HG03066 (cell line): ENCODE data around the gene EMSY.

Source experiments
- ATAC-seq: cut with Tn5 transposase; IDR thresholded peaks from one replicate; pipeline ENCODE4 v1.9.1; 2021; ENCODE audit warnings: low read depth; ENCODE audit not compliant: unreplicated experiment

The EMSY gene

GRCh38 chr11:76515494-76515893, 70.7 kb downstream of the EMSY start:
- ATAC-seq = no peak

DNA sequence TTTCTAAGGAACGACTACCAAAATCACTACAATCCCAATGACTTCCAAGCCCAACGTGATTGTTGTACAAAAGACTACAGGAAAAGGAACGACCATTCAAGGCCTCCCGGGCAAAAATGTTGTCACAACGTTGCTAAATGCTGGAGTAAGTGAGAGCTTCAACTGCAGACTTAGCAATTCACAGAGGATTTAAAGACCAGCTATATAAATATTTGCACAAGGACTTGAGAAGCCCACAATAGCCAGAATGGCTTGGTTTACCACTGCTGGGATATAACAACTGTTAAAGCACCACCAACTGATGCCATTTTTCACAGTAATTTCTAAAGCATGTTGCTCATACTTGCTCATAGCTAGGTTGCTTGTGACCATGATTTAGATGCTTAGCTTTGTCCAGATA, 78.3 kb downstream of the EMSY start:
- ATAC-seq = no peak

DNA sequence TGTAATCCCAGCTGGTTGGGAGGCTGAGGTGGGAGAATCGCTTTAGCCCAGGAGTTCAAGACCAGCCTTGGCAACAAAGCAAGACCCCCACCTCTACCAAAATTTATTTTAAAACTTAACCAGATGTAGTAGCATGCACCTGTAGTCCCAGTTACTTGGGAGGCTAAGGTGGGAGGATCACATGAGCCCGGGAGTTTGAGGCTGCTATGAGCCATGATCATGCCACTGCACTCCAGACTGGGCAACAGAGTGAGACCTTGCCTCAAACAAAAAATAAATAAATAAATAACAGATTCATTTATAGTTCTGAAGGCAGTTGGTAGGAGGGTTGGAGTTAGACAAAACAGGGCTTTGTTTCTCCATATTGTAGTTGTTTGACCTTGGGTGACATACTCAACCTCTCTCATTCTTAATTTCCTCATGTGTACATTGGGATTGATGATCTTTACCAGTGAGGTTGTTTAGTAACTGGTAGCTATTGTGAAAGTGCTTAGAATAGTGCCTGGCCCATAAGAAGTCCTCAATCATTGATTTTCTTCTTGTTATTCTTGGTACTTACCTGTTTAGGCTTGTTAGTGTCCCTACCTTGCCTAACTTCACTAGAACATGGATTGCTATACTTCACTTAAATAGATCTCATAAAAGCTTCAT, 79.1 kb downstream of the EMSY start:
- ATAC-seq = no peak

- no peak for ATAC-seq
Measured at GRCh38 chr11:76524461-76524860, 79.6 kb downstream of the EMSY start.

DNA sequence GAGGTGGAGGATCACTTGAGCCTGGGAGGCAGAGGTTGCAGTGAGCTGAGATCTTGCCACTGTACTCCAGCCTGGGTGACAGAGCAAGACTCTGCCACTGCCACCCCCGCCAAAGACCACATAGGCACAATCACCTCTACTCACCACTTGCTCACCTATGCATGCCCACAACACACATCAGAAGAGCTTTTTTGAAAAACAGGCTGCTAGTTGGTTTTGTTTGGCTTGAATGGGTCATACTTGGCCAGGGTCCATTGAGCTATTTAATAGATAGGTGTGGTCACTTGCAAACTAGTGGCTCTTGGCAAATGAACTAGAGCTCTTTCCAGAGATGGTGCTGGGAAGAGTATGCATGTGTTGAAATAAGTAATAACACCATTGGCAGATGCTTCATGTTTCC, 80.1 kb downstream of the EMSY start:
- ATAC-seq = no peak

DNA sequence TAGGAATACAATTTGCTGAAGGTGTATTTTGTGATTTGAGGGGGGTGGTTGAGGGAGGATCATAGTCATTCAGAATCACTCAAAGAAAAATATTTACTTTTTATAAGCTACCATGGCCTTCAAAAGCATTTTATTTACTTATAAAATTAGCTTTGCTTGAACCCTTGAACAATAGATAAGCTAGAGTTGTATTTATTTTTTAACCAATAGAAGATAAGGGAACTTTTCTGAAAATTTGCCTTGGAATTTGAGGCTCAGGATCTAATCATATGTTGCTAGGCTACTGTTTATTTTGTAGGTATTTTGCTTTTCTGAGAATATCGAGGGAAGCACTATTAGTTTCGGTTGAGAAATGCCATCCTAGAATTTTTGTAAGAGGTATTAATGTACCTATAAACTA, 82.1 kb downstream of the EMSY start:
- ATAC-seq = no peak

DNA sequence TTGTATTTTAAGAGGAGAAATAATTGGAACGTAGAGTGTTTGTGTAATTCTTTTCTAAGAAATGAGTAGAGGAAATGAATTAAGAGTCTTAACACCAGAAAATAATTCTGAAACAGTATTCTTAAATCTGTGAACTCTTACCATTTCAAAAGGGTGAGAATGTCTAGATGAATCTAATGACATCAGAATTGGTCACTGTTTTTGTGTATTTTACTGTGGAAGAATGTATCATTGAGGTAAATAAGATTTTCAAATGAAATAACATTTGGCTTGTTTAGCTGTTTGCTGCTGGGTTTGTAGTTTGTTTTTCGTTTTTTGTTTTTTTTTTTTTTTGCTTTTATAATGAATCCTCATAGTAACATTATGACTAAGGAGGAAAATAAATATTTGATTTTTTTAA, 97.6 kb downstream of the EMSY start:
- no peak for ATAC-seq

- ATAC-seq = no peak
Measured at GRCh38 chr11:76543006-76543703, 98.3 kb downstream of the EMSY start.

GRCh38 chr11:76550781-76551180, 106.0 kb downstream of the EMSY start:
- no peak for ATAC-seq

DNA sequence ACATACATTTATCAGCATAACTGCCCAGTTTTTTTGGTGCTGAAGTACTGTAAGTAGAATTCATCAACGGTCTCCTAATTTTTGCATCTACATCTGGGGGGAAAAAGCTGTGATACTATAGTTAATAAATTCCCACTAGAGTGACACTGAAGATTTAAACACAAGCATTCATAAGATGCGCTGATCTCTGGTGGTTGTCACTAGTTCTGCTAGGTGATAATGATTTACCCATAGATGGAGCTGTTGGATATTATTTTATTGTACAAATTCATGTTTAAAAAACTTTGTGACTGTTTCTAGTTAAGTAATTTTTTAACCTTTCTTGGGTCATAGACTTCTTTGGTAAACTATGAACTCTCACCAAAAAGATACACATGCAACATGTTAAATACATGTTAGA, 106.6 kb downstream of the EMSY start:
- no peak for ATAC-seq

DNA sequence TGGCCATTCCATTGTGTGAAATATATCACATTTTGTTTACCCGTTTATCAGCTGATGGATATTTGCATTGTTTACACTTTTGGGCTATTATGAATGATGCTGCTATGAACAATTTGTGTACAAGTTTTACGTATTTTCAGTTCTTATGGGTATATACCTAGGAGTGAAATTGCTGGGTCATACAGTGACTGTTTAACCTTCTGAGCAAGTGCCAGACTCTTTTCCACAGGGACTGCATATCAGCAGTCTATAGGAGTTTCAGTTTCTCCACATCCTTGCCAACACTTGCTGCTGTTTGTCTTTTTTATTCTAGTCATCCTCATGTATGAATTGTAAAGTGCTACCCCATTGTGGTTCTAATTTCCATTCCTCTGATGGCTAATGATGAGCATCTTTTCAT, 108.2 kb downstream of the EMSY start:
- no peak for ATAC-seq

- no peak for ATAC-seq
Measured at GRCh38 chr11:76553554-76554476, 109.0 kb downstream of the EMSY start.

- no peak for ATAC-seq
Measured at GRCh38 chr11:76554767-76555166, 109.9 kb downstream of the EMSY start.

DNA sequence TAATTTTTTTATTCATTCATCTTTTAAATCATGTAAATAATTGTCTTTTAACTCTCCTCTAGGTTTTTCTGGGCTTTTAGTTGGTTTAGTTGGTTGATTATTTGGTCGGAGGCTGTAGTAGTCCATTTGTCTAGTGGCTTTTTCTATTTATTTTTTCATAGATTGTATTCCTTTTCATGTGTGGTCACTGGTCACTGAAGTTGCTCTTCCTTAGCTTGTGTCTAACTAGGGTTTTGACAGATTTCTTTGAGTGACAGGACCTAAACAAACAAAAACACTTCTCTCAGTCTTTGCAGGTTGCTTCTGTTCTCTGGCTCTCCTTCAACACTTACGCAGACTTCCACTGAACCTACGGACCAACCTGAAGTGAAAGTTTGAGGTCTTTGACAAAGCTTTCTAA, 112.6 kb downstream of the EMSY start:
- ATAC-seq = no peak

DNA sequence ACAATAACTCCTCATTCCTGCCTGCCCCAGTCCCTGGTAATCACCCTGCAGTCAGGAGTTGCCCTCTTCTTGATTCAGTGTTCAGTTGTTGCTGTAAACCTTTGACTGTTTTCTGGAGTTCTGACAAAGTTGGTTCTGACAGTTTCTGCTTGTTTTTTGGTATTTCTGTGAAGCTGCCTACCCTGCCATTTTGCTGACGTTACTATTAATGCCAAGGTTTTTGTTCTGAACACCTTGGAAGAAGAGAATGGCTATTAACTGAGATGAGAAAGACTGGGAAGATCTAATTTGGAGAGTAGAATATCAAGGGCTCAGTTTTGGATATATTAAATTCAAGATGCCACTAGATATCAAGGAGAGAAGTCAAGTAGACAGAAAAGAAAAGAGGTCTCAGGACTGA, 113.7 kb downstream of the EMSY start:
- no peak for ATAC-seq

DNA sequence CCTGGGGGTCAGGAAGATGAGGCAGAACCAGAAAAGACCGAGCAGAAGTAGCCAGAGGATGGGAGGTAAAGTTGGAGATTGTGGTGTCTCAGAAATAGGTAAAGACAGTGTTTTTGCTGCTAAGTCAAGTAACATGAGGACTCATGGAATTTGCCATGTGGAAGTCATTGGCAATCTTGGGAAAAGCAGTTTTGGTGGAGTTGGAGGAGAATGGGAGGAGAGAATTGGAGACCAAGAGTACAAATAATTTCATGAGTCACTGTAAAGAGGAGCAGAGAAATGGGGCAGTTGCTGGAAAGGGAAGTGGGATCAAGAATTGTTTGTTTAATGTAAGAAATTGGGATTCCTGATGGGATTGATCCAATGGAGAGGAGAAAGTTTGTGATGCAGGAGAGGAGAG, 114.1 kb downstream of the EMSY start:
- no peak for ATAC-seq

DNA sequence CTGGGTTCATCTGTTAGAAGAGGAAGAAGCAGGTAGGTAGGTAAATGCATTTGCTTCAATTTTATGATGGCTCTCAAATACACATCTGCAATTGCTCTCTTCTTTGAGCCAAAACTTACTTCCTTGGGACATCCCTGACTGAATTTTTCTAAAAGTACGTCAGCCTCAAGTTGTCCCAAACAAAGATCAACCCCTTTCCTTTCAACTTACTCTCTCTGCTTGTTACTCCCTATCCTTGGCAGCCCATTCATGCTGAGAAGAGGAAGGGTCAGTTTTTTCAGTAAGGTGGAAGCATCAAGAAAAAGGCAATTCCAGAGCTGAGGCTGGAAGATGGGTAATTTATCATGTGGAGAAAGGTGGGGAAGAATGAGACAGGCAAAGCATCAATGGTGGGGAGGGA, 114.5 kb downstream of the EMSY start:
- ATAC-seq = no peak

- no peak for ATAC-seq
Measured at GRCh38 chr11:76560219-76560618, 115.4 kb downstream of the EMSY start.

GRCh38 chr11:76561245-76561644, 116.4 kb downstream of the EMSY start:
- ATAC-seq = no peak

DNA sequence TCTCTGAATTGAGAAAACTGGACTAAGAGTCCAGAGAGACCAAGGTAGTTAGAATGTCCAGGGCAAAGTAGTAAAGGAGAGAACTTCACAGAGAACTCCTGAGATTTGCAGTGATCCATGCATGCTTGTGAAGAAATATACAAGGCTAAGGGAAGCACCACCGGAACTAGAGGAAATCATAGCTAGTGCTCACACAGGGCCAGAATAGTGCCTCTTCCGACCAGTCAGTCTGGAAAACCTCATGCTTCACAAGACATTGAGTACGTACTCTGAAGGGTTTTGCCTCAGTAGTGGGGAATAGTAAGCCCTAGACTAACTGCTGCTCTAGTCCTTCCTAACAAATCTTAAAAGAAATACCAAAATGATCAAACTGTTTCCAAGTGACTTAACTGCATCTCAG, 117.7 kb downstream of the EMSY start:
- ATAC-seq = no peak

GRCh38 chr11:76564364-76564763, 119.5 kb downstream of the EMSY start:
- no peak for ATAC-seq

- ATAC-seq = no peak
Measured at GRCh38 chr11:76566811-76567210, 122.0 kb downstream of the EMSY start.
